Activated gamma-delta T cell (primary cell): ENCODE results near the gene COL23A1.

Experiments
- DNase-seq: peaks from one replicate; lab custom pipeline; 2025; lab: John Stamatoyannopoulos, UW

Gene COL23A1

DNA sequence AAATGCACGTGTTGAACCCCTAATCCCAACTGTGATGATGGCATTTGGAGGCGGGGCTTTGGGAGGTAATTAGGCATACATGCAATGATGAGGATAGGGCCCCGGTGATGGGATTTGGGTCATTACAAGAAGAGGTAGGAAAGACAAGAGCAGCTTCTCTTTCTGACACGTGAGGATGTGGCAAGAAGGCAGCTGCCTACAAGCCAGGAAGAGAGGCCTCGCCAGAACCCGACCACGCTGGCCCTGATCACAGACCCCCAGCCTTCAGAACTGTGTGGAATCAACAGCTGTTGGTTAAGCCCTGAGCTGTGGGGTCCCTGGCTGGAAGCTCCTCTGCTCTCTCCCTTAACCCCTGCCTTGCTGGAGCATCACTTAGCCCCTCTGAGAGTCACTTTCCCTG is 57.5 kb downstream of the COL23A1 start:
- no peak for DNase-seq

DNA sequence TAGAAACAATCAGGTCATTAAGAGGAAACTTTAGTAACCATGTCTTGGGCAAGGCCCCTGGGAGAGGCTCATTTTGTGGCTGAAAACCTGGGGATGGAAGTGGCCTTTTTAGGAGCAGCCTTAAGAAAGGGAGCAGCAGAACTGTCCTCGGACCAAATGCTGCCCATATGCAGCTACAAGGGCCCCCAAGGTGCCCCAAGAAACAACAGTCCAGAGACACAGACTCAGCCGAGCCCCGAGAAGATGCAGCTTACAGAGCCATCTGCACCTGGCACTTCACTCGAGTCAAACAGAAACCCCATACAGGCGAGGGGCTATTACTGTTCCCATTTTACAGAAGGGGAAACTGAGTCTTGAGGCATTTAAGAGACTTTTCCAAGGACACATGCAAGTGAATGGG is 58.0 kb downstream of the COL23A1 start:
- no peak for DNase-seq

GRCh38 chr5:178531786-178532185 is 58.4 kb downstream of the COL23A1 start:
- DNase-seq, result no peak

DNA sequence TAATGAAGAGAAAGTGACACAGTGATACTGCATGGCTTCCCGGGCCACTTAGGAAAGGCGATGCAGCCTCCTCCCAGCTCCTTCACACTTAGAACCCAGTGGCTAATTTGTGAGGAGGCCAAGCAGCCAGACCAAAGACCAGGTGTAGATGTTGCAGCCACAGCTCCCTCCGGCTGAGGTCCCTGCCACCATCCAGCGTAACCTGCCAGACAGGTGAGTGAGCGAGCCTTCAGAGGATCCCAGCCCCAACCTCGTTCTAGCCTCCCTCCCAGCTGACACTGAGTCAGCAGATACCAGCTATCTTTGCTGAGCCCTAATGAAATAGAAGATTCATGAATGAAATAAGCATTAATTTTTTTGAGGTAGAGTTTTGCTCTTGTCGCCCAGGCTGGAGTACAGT is 59.7 kb downstream of the COL23A1 start:
- DNase-seq, result no peak

DNA sequence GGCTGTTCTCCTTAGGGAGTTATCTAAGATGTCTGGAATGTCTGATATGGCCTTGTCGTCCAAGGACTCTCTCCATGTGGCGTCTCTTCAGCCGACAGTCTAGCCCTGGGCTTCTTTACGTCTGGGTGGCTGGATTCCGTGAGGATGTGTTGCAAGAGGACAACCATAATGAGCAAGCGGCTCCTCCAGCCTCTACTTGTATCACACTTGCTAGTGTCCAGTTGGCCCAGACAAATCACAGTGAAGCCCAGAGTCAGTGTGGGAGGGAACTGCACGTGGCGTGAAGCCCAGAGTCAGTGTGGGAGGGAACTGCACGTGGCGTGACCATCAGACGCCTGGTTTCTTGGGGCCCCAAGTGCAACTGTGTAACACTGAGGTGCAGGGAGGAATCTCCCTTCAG is 61.1 kb downstream of the COL23A1 start:
- DNase-seq, result no peak

- no peak for DNase-seq
Measured at GRCh38 chr5:178527458-178528307, 62.5 kb downstream of the COL23A1 start.

GRCh38 chr5:178526773-178527457 is 63.3 kb downstream of the COL23A1 start:
- DNase-seq, result no peak

DNA sequence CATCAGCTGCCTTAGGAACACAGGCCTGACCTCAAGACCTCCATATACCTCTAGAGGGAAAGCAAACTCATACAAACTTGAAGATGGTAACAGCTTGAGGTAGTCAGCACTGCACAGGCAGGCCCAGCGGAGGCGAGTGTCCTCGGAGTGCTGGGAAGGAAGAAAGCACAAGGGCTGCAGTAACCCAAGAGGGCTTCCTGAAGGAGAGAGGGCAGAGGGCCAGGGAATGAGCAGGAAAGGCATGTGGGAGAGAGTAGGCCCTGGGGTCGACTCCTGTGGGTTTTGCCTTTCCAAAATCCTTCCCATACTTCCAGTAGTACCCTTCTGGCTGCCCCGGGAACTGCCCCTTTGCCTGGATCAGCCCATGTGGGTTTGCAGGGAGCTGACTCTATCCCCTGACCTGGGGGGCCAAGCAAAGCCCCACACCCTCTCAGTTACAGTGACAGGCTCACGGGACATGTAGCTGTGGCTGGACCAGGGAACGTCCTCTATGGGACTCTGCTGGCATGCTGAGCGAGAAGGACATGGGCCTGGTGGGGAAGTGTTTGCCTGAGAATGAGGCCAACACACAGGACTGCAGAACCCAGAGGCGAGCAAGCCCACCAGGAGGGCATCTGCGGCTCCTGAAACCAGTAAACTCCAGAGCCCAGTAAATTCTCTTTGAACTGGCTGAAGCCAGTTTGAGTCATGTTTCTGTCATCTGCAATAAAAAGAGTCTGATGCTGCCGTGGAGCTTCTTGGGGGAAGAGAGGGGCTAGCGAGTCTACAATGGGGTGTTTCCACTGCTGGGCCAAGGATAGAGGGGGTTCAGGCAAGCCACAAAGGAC is 64.1 kb downstream of the COL23A1 start:
- DNase-seq, result no peak

DNA sequence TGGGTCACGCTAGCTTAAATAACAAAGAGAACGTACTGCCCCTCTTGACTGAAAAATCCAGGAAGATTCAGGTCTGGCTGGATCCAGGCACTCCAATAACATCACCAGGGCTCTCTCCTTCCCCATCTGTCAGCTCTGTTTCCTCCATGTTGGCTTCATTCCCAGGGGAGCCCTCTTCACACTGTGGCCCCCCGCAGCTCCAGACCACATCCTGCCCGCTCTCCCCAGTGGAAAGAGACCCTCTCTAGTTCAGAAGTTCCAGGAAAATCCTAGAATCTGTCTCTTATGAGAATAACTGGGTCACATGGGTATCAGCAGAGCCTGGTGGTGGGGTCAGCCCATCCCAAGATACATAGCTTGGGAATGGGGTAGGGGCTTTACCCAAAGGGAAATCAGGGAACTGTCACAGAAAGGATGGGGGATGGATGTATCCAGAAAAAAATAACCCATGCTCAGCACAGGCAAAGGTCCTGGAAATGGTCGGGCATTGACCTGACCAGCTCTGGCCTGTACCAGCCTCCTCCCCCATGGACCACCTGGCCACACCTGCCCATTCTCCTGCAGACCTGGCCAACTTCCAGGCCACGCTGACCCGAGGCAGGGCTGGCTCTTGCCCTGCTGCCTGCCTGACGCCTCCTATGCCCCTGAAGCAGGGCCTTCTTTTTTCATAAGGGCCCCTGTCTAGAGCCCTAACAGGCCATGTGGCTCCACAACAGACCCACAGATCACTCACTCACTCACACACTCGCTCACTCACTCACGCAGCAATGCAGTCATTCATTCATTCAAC is 65.9 kb downstream of the COL23A1 start:
- DNase-seq, result no peak

DNA sequence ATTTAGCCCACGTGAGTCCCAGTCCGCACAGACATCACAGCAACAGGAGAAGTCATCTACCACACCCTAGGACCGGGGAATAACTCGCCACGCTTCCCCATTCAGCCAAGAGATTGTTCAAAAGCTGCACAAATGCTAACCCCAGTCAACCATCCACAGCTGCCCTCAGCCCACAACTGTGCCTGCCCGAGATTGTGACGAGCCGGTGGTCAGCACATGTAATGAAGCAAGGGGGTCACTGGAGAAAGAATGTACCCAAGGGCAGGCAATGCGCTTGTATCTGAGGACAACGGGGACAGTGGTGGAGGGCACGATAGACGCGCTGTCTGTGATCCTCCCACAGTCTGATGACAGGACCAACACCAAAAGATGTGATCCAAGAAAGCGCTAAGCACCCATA is 67.8 kb downstream of the COL23A1 start:
- no peak for DNase-seq

- no peak for DNase-seq
Measured at GRCh38 chr5:178520851-178521250, 69.3 kb downstream of the COL23A1 start.

DNA sequence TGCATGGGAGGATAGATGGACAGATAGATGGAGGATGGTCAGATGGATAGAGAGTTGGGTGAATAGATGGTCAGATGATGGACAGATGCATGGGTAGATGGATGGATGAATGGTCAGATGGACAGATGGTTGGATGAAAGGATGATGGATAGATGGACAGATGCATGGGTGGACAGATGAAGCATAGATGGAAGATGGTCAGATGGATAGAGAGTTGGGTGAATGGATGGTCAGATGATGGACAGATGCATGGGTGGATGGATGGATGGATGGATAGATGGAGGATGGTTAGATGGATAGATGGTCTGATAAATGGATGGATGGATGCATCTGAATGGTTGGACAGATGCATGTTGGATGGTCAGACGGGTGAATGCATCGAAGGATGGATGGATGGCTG is 70.4 kb downstream of the COL23A1 start:
- no peak for DNase-seq

GRCh38 chr5:178519155-178519554 is 71.0 kb downstream of the COL23A1 start:
- no peak for DNase-seq

DNA sequence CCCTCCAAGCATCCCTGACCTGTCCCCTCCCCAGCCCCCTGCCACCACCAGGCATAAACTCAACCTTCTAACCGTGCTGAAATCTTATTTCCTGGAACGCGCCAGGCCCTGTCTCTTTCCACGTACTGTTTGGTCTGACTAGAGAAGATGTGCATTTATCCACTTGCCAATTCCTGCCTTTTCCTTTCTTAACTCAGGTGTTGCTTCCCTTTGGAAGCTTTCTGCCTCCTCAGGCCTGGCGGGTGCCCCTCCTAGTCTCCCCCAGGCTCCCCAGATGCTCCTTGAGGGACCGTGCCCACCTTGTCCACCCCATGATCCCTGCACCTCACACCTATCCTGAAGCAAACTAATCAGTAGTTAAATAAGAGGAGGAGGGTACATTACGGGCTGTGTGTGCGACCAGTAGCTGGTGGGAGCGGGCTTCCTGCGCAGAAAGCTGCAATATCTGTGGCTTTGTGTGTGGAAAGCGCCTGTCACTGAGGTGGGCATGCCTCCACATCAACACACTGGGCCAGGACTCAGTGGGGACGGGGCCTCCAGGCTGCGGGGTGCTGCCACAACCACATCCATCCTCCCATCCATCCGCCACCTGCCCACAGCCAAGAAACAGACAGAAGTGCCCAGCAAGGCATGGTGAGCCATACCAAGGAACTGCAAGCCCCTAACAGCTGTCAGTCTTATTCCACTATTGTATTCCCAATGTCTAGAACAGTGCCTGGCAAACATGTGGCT is 73.5 kb downstream of the COL23A1 start:
- DNase-seq, result no peak

DNA sequence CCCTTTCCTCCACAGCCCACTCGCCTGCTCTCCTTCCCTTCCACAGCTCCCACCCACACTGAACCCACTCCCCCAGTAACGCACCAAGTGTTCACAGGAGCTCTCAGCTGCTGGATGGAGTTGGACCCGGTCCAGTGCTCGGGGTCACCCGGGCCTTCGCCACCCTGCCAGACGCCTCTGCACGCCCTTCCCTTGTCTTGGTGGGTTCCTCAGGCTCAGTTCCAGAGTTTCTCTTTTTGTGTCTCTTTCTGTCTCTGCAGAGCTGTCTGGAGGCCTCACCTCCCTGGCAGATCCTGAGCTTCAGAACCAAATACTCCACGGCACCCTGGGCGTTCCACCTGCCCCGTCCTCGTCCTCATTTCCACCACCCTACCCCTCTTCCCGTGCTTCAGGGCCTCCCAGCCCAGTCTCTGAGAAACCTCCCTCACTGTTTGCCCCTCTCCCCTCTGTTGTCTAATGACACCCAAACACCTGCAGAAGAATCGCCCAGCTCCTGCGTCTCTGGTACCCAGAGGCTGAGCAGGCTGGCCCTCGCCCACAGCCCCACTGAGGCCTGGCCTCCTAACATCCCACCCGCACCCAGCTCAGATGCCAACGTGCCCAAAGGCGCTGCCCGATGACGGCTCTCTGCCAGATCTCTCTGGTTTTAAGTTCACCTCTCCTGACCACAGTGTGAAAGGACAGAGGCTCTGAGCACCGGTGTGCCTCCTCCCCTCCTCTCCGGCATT is 74.3 kb downstream of the COL23A1 start:
- no peak for DNase-seq

DNA sequence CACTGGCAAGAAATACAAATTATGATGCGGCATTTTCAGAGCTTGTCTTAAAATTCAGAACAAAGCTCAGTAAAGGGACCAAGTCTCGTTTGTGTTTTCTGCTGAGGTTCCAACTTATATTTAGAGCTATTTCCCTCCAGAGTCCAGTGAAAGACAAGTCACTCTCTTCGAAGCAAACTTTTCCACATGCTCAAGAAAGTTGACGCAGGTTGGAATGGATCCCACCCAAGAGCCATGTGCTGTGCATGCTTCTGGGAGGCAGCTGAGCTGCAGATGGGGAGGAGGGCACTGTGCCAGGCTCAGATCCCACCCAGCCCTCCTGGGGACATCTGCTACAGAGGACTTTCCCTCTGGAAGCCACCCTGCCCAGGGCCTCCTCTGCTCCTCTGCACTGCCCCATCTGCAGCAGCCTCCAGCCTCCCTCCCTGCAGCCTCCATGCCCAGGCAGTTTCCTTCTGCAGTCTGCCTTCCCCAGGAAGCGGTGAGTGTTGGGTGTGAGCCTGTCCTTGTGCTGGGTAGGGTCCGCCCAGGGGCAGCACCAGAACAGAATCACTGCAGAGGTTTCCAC is 75.3 kb downstream of the COL23A1 start:
- DNase-seq, result no peak

DNA sequence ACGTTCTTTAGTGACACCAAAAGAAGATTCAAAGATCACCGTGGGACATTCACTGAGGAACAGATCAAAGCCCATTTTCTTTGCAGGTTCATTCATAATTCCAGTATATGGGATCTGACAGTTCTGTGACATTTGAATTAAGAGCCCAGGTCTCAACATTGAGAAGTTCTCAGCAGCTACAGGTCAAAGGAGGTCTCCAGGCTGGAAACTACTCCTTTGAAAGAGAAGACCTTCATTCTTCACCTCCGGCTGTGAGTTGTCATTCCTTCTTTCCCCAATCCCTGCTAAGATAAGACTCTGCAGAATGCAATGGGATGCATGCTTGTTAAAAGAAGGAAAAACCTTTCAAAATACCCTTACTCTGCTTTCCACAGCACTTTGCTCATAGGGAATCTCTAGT is 79.0 kb downstream of the COL23A1 start:
- no peak for DNase-seq

GRCh38 chr5:178509491-178510057 is 80.6 kb downstream of the COL23A1 start:
- no peak for DNase-seq

DNA sequence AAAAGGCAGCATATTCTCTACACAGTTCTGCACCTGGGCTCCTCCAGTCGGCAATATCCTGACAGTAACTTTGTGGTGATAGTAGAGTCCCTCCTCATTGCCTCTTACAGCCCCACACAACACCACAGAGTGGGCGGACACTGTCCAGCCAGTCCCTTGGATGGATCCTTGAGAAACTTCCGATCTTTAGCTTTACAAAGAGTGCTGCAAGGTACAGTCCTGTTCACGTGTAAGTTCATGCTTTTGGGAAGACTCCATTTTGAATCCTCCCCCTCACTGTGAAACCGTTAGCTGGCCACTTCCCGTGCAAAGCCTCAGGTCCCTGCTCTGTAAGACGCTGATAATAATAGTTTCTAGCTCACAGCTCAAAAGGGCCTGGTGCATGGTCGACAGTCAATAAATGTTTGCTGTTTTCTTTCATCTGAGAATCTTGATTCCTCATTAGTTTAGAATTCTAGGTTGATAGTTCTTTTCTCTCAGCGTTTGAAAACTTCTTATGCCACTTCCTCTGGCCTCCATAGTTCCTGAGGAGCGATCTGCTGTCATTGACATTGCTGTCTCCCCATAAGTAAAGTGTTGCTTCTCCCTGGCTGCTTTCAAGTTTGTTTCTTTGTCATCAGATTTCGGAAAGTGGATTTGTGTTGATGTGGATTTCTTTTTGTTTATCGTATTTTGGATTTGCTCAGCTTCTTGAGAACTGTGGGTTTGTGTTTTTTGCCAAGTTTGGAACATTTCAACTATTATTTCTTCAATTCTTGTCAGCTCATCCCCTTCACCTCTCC is 82.9 kb downstream of the COL23A1 start:
- no peak for DNase-seq
